HCT116 (cell line): Measurements from ENCODE around the gene MDH2. TPM values are rescaled to one million over a fixed set of nuclear protein-coding genes. Genes with fewer than 3 reads are reported as not detected.

Source experiments
- ATAC-seq: fragments of 200-7000 bp; cut with Tn5 transposase; 2 replicates; pipeline ENCODE4 v1.9.1; 2020; ENCODE audit warnings: mild to moderate bottlenecking, moderate library complexity
- BruUV-seq: library from RNA; stranded (reverse); fragments of 400-500 nt; replicated peaks from 2 replicates; lab custom pipeline; 2021; lab: Mats Ljungman, UMichigan
- CTCF ChIA-PET: fragments of 300-600 bp; sonication (Branson Sonifier 250); formaldehyde crosslinking; loops from one replicate; lab custom pipeline; 2021; ENCODE audit warnings: antibody characterized with exemption; lab: Charles Lee
- POLR2A ChIA-PET: fragments of 300-600, 350-600 bp; sonication (Branson Sonifier 250); formaldehyde crosslinking; loops from one replicate; lab custom pipeline; 2021; ENCODE audit warnings: antibody characterized with exemption; lab: Charles Lee
- RAD21 ChIA-PET, 2 experiments: fragments of 300-600 bp; sonication (Branson Sonifier 250); formaldehyde crosslinking; loops; one replicate each; lab custom pipeline; 2023; ENCODE audit warnings: low total read pairs in 2 of 2; ENCODE audit not compliant: uncharacterized antibody in 2 of 2, unreplicated experiment in 2 of 2, low non-redundant PET in 1 of 2; lab: Charles Lee
- DNase-seq: peaks from one replicate; pipeline ENCODE4 v3.0.0-alpha.2; 2010; ENCODE audit warnings: low read depth, low spot score
- H2AFZ ChIP-seq: fragments of 200-600 bp; shearing (Covaris generic), sonication (generic); 2 replicates; pipeline ENCODE4 v1.6.1; 2017; ENCODE audit warnings: low read depth, mixed run types, mixed read lengths, antibody characterized with exemption, low read length; ENCODE audit not compliant: poor library complexity, severe bottlenecking
- H3K27ac ChIP-seq: 2 replicates; pipeline ENCODE4 v1.5.1; 2012; ENCODE audit warnings: low read depth, low read length
- H3K27me3 ChIP-seq: fragments of 200-600 bp; sonication (generic); 2 replicates; pipeline ENCODE4 v1.6.1; 2016; ENCODE audit warnings: mixed run types, low read length, mixed read lengths; ENCODE audit not compliant: insufficient read depth
- H3K36me3 ChIP-seq, 2 experiments: fragments of 200-500 bp in 1 of 2; fragments of 200-600 bp in 1 of 2; sonication (Bioruptor generic) in 1 of 2; sonication (generic) in 1 of 2; 2 replicates each; pipeline versions ENCODE4 v1.5.1 to v1.6.1; 2014 to 2016; ENCODE audit warnings: low read length in 2 of 2, inconsistent platforms in 1 of 2, mixed read lengths in 1 of 2, mixed run types in 1 of 2; ENCODE audit not compliant: insufficient read depth in 2 of 2, control insufficient read depth in 1 of 2
- H3K4me1 ChIP-seq, 2 experiments: fragments of 200-600 bp in 1 of 2; sonication (generic) in 1 of 2; 2 replicates each; pipeline versions ENCODE4 v1.5.1 to v1.6.1; 2012 to 2017; ENCODE audit warnings: low read length in 2 of 2, inconsistent platforms in 1 of 2, mild to moderate bottlenecking in 1 of 2, mixed read lengths in 1 of 2, mixed run types in 1 of 2, moderate library complexity in 1 of 2; ENCODE audit not compliant: insufficient read depth in 2 of 2, control insufficient read depth in 1 of 2
- H3K4me2 ChIP-seq: fragments of 200-600 bp; sonication (generic); 2 replicates; pipeline ENCODE4 v1.6.1; 2017; ENCODE audit warnings: mixed run types, low read length, mixed read lengths
- H3K4me3 ChIP-seq, 2 experiments: fragments of 200-600 bp in 1 of 2; sonication (generic) in 1 of 2; replicated peaks in 1 of 2; 2 replicates each; pipeline ENCODE4 v1.5.1; 2011 to 2016; ENCODE audit warnings: low read length in 2 of 2, control low read depth in 1 of 2, low read depth in 1 of 2, mild to moderate bottlenecking in 1 of 2, mixed read lengths in 1 of 2, mixed run types in 1 of 2
- H3K79me2 ChIP-seq: fragments of 200-600 bp; sonication (generic); 2 replicates; pipeline ENCODE4 v1.6.1; 2017; ENCODE audit warnings: mild to moderate bottlenecking, mixed run types, low read length, moderate library complexity, mixed read lengths; ENCODE audit not compliant: insufficient read depth
- H3K9ac ChIP-seq: fragments of 200-600 bp; sonication (generic); 2 replicates; pipeline ENCODE4 v1.6.1; 2016; ENCODE audit warnings: low read length, mixed read lengths
- H3K9me2 ChIP-seq: fragments of 200-600 bp; sonication (generic), shearing (Covaris generic); 2 replicates; pipeline ENCODE4 v1.6.1; 2017; ENCODE audit warnings: mixed run types, mild to moderate bottlenecking, moderate library complexity; ENCODE audit not compliant: insufficient read depth
- H3K9me3 ChIP-seq, 2 experiments: fragments of 200-500 bp in 1 of 2; fragments of 200-600 bp in 1 of 2; sonication (Bioruptor generic) in 1 of 2; sonication (generic) in 1 of 2; 2 replicates each; pipeline ENCODE4 v1.6.1; 2014 to 2017; ENCODE audit warnings: low read length in 2 of 2, mixed read lengths in 2 of 2, inconsistent platforms in 1 of 2, low read depth in 1 of 2, mild to moderate bottlenecking in 1 of 2, mixed run types in 1 of 2, moderate library complexity in 1 of 2; ENCODE audit not compliant: control insufficient read depth in 1 of 2, insufficient read depth in 1 of 2
- H4K20me1 ChIP-seq: fragments of 200-600 bp; sonication (generic), shearing (Covaris generic); 2 replicates; pipeline ENCODE4 v1.6.1; 2017; ENCODE audit warnings: mixed run types, mild to moderate bottlenecking, moderate library complexity; ENCODE audit not compliant: insufficient read depth
- CBX3 ChIP-seq: IDR thresholded peaks from 2 replicates; pipeline ENCODE4 v1.6.1; 2012; ENCODE audit warnings: low read depth
- CEBPB ChIP-seq: IDR thresholded peaks from 2 replicates; pipeline ENCODE4 v1.6.1; 2012; ENCODE audit warnings: low read depth
- EGR1 ChIP-seq: IDR thresholded peaks from 2 replicates; pipeline ENCODE4 v1.6.1; 2012; ENCODE audit warnings: low read depth
- ELF1 ChIP-seq: IDR thresholded peaks from 2 replicates; pipeline ENCODE4 v1.6.1; 2012; ENCODE audit warnings: low read depth, borderline replicate concordance
- EZH2phosphoT487 ChIP-seq: fragments of 200-600 bp; IDR thresholded peaks from 2 replicates; pipeline ENCODE4 v1.6.1; 2018; ENCODE audit warnings: antibody characterized with exemption, borderline replicate concordance
- FOSL1 ChIP-seq: IDR thresholded peaks from 2 replicates; pipeline ENCODE4 v1.6.1; 2012; ENCODE audit warnings: low read depth
- JUND ChIP-seq: IDR thresholded peaks from 2 replicates; pipeline ENCODE4 v1.6.1; 2012
- MAX ChIP-seq: IDR thresholded peaks from 2 replicates; pipeline ENCODE4 v1.6.1; 2012
- POLR2A ChIP-seq: IDR thresholded peaks from 2 replicates; pipeline ENCODE4 v1.7.0; 2011; ENCODE audit warnings: borderline replicate concordance; ENCODE audit not compliant: insufficient read depth, insufficient read length; ENCODE audit errors: extremely low read depth
- POLR2AphosphoS5 ChIP-seq: IDR thresholded peaks from 2 replicates; pipeline ENCODE4 v1.6.1; 2011; ENCODE audit warnings: mild to moderate bottlenecking, low read depth, low read length, moderate library complexity
- RAD21 ChIP-seq: IDR thresholded peaks from 2 replicates; pipeline ENCODE4 v1.6.1; 2012; ENCODE audit warnings: low read depth, mild to moderate bottlenecking
- SIN3A ChIP-seq: IDR thresholded peaks from 2 replicates; pipeline ENCODE4 v1.6.1; 2012; ENCODE audit warnings: low read depth
- SP1 ChIP-seq: IDR thresholded peaks from 2 replicates; pipeline ENCODE4 v1.6.1; 2012; ENCODE audit warnings: low read depth
- SRF ChIP-seq: IDR thresholded peaks from 2 replicates; pipeline ENCODE4 v1.6.1; 2012; ENCODE audit warnings: low read depth
- TCF7L2 ChIP-seq: IDR thresholded peaks from 2 replicates; pipeline ENCODE4 v1.7.0; 2011; ENCODE audit warnings: borderline replicate concordance, inconsistent platforms; ENCODE audit not compliant: insufficient read depth, insufficient read length; ENCODE audit errors: extremely low read depth
- ZBTB33 ChIP-seq: IDR thresholded peaks from 2 replicates; pipeline ENCODE4 v1.6.1; 2011; ENCODE audit warnings: mild to moderate bottlenecking, low read length, moderate library complexity; ENCODE audit not compliant: insufficient replicate concordance; ENCODE audit errors: extremely low read depth
- ZFX ChIP-seq: fragments of 450-650 bp; IDR thresholded peaks from 2 replicates; pipeline ENCODE4 v1.6.1; 2017
- ZNF274 ChIP-seq: fragments of 200-500 bp; sonication (Bioruptor generic); IDR thresholded peaks from 2 replicates; pipeline ENCODE4 v1.6.1; 2014; ENCODE audit warnings: mild to moderate bottlenecking, low read depth, low read length, inconsistent platforms
- intact Hi-C: fragments of 100-400 bp; cut with micrococcal nuclease; formaldehyde crosslinking; loops from 2 replicates; pipeline ENCODE4 v1.10.0; 2022
- total RNA-seq: library from RNA; stranded (reverse); gene quantifications from one replicate; pipeline ENCODE4 v1.2.1, GENCODE V29; 2021; ENCODE audit not compliant: unreplicated experiment
- TF ChIP-seq, protein P1 (sequence below), 3 experiments: fragments of 200-600 bp in 1 of 3; sonication (generic) in 1 of 3; IDR thresholded peaks in 2 of 3; conservative IDR thresholded peaks in 1 of 3; 2 replicates each; pipeline ENCODE4 v1.5.1; 2012 to 2017; ENCODE audit warnings: low read depth in 2 of 3, low read length in 2 of 3, antibody characterized with exemption in 1 of 3, borderline replicate concordance in 1 of 3, control low read depth in 1 of 3, mild to moderate bottlenecking in 1 of 3, mixed read lengths in 1 of 3, mixed run types in 1 of 3, moderate library complexity in 1 of 3; ENCODE audit not compliant: insufficient read depth in 1 of 3

MDH2 gene
- total RNA-seq, 1 experiment from 2014 or later: 357 TPM

GRCh38 chr7:76037310-76037709 lies 10.6 kb upstream of the MDH2 start:
- no peaks in the 10 kb centered on the region for H3K27me3 ChIP-seq
- CTCF ChIA-PET: interaction anchor here (1.2 kb wide), 1 partner anchor 225 kb away, joined by 3 read pairs; no protein-coding TSS in a partner anchor
- H3K4me1 ChIP-seq: no peaks in the 10 kb centered on the region
- no peaks in the 10 kb centered on the region for H4K20me1 ChIP-seq
- no peak overlapping the region for H2AFZ ChIP-seq
- no peak overlapping the region for H3K4me3 ChIP-seq
- ATAC-seq (no peak), DNase-seq (no peak)
- H3K27ac ChIP-seq: no peak overlapping the region
- intact Hi-C loops: no loop called here
- H3K9me3 ChIP-seq: no peaks in the 10 kb centered on the region
- POLR2A ChIA-PET: interaction anchor here (0.9 kb wide), 1 partner anchor 10 kb away, joined by 3 read pairs; the partner anchor contains the start of genes MDH2 and STYXL1
- TF ChIP-seq ZBTB33 (no peak), POLR2AphosphoS5 (no peak), ZFX (no peak), RAD21 (no peak), POLR2A (no peak), SRF (no peak), SP1 (no peak), SIN3A (no peak), JUND (no peak), EGR1 (no peak), ELF1 (no peak), MAX (no peak), CBX3 (no peak), TCF7L2 (no peak), FOSL1 (no peak), ZNF274 (no peak), EZH2phosphoT487 (no peak), CEBPB (no peak)
- TF ChIP-seq, protein P1, sequence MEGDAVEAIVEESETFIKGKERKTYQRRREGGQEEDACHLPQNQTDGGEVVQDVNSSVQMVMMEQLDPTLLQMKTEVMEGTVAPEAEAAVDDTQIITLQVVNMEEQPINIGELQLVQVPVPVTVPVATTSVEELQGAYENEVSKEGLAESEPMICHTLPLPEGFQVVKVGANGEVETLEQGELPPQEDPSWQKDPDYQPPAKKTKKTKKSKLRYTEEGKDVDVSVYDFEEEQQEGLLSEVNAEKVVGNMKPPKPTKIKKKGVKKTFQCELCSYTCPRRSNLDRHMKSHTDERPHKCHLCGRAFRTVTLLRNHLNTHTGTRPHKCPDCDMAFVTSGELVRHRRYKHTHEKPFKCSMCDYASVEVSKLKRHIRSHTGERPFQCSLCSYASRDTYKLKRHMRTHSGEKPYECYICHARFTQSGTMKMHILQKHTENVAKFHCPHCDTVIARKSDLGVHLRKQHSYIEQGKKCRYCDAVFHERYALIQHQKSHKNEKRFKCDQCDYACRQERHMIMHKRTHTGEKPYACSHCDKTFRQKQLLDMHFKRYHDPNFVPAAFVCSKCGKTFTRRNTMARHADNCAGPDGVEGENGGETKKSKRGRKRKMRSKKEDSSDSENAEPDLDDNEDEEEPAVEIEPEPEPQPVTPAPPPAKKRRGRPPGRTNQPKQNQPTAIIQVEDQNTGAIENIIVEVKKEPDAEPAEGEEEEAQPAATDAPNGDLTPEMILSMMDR (IDR thresholded peaks at IDR 0.05 in 2 of 3, conservative IDR thresholded peaks at IDR 0.05 in 1 of 3; ENCODE audit: borderline replicate concordance in 1 of 3, insufficient read depth in 1 of 3, low read depth in 2 of 3, low read length in 2 of 3): no peak
- RAD21 ChIA-PET: no interaction called here
- H3K79me2 ChIP-seq: no peaks in the 10 kb centered on the region
- no peaks in the 10 kb centered on the region for H3K36me3 ChIP-seq
- BruUV-seq: no TSS peak
- no peaks in the 10 kb centered on the region for H3K9me2 ChIP-seq
- H3K9ac ChIP-seq: no peak overlapping the region
- no peak overlapping the region for H3K4me2 ChIP-seq
